ENCODE measurements around the gene DCAF7. TPM values are rescaled to one million over a fixed set of nuclear protein-coding genes. Genes with fewer than 3 reads are reported as not detected.

The DCAF7 gene
- total RNA-seq, 2 donors from 2014 or later: 43.5 to 49.5 TPM

- DNase-seq (no peak), ATAC-seq (no peak)
- intact Hi-C loops (cut with DNase I): loop anchor here (2.0 to 5.0 kb wide), 2 partner anchors 183 to 185 kb away; no protein-coding TSS in a partner anchor
Observed at GRCh38 chr17:63609816-63610573, 59.7 kb downstream of the DCAF7 start.

GRCh38 chr17:63610854-63611253 is 60.6 kb downstream of the DCAF7 start:
- intact Hi-C loops (cut with DNase I): loop anchor here (2.0 to 5.0 kb wide), 2 partner anchors 184 to 186 kb away; no protein-coding TSS in a partner anchor
- no peak for ATAC-seq

GRCh38 chr17:63611354-63611753 is 61.1 kb downstream of the DCAF7 start:
- intact Hi-C loops (cut with DNase I): loop anchor here (2.0 to 5.0 kb wide), 2 partner anchors 184 to 187 kb away; no protein-coding TSS in a partner anchor
- no peak for DNase-seq
- no peak for ATAC-seq

More at GRCh38 chr17:63610854-63611253, 60.6 kb downstream of the DCAF7 start:
- DNase-seq: no peak

- intact Hi-C loops (cut with DNase I): loop anchor here in 1 of 2 donors (5.0 kb wide), 1 partner anchor 186 kb away; no protein-coding TSS in a partner anchor
Observed at GRCh38 chr17:63613663-63614062, 63.4 kb downstream of the DCAF7 start.

GRCh38 chr17:63621229-63621683 is 71.0 kb downstream of the DCAF7 start:
- ATAC-seq (no peak), DNase-seq (no peak)
- intact Hi-C loops (cut with DNase I): loop anchor here in 1 of 2 donors (5.0 kb wide), 1 partner anchor 69 kb away; the partner anchor contains the start of gene DCAF7

More at GRCh38 chr17:63613663-63614062, 63.4 kb downstream of the DCAF7 start:
- DNase-seq (no peak), ATAC-seq (no peak)

GRCh38 chr17:63621684-63622573 is 71.7 kb downstream of the DCAF7 start, which contains the start of gene MAP3K3:
TSS of gene MAP3K3 (plus strand) at chr17:63622417. CDS start at chr17:63622760, 343 bp downstream.
- intact Hi-C loops (cut with DNase I): loop anchor here in 1 of 2 donors (5.0 kb wide), 1 partner anchor 70 kb away; the partner anchor contains the start of gene DCAF7
- ATAC-seq (peak; percentile 95 to 97), DNase-seq (peak; percentile 99)

GRCh38 chr17:63622574-63623390 is 72.5 kb downstream of the DCAF7 start:
- ATAC-seq (peak; percentile 10 to 14), DNase-seq (peak; percentile 76)
- intact Hi-C loops (cut with DNase I): loop anchor here in 1 of 2 donors (5.0 kb wide), 1 partner anchor 70 kb away; the partner anchor contains the start of gene DCAF7

- no peak for ATAC-seq
- intact Hi-C loops (cut with DNase I): loop anchor here in 1 of 2 donors (5.0 kb wide), 1 partner anchor 72 kb away; the partner anchor contains the start of gene DCAF7
Observed at GRCh38 chr17:63623786-63624530, 73.7 kb downstream of the DCAF7 start.

GRCh38 chr17:63624531-63624880 is 74.2 kb downstream of the DCAF7 start:
- intact Hi-C loops (cut with DNase I): loop anchor here in 1 of 2 donors (5.0 kb wide), 1 partner anchor 72 kb away; the partner anchor contains the start of gene DCAF7
- no peak for ATAC-seq

More at GRCh38 chr17:63623786-63624530, 73.7 kb downstream of the DCAF7 start:
- DNase-seq: no peak

GRCh38 chr17:63626551-63627180 is 76.4 kb downstream of the DCAF7 start:
- intact Hi-C loops (cut with DNase I): no loop called here
- DNase-seq (no peak), ATAC-seq (no peak)

More at GRCh38 chr17:63624531-63624880, 74.2 kb downstream of the DCAF7 start:
- no peak for DNase-seq

GRCh38 chr17:63629627-63630026 is 79.3 kb downstream of the DCAF7 start:
- ATAC-seq: peak; percentile 39 to 52
- intact Hi-C loops (cut with DNase I): no loop called here

GRCh38 chr17:63631062-63631461 is 80.8 kb downstream of the DCAF7 start:
- DNase-seq (no peak), ATAC-seq (no peak)
- intact Hi-C loops (cut with DNase I): no loop called here

More at GRCh38 chr17:63629627-63630026, 79.3 kb downstream of the DCAF7 start:
- DNase-seq: no peak

- intact Hi-C loops (cut with DNase I): no loop called here
- DNase-seq (no peak), ATAC-seq (no peak)
Observed at GRCh38 chr17:63631626-63632025, 81.3 kb downstream of the DCAF7 start.

GRCh38 chr17:63633742-63634141 is 83.5 kb downstream of the DCAF7 start:
- ATAC-seq (no peak), DNase-seq (no peak)
- intact Hi-C loops (cut with DNase I): no loop called here

- ATAC-seq (peak; percentile 47 to 65), DNase-seq (no peak)
- intact Hi-C loops (cut with DNase I): no loop called here
Observed at GRCh38 chr17:63634163-63634562, 83.9 kb downstream of the DCAF7 start.

GRCh38 chr17:63634816-63635215 is 84.5 kb downstream of the DCAF7 start:
- intact Hi-C loops (cut with DNase I): no loop called here
- ATAC-seq (no peak), DNase-seq (no peak)

GRCh38 chr17:63635290-63635689 is 85.0 kb downstream of the DCAF7 start:
- ATAC-seq (no peak), DNase-seq (no peak)
- intact Hi-C loops (cut with DNase I): no loop called here
